Large intestine (tissue), 3 donors: ENCODE measurements around the gene PTPRN2. TPM values are rescaled to one million over a fixed set of nuclear protein-coding genes. Genes with fewer than 3 reads are reported as not detected.

Experiments
- DNase-seq, 2 donors: peaks; one replicate each; pipeline versions ENCODE4 v3.0.0 to v3.0.0-alpha.2; 2013
- H3K27ac ChIP-seq: one replicate; pipeline ENCODE4 v1.5.1; 2013; ENCODE audit warnings: low read length
- H3K27me3 ChIP-seq: 2 replicates; pipeline ENCODE4 v1.6.1; 2013; ENCODE audit warnings: low read length; ENCODE audit not compliant: control insufficient read depth, insufficient read depth
- H3K36me3 ChIP-seq: 2 replicates; pipeline ENCODE4 v1.6.1; 2013; ENCODE audit warnings: low read length; ENCODE audit not compliant: control insufficient read depth, insufficient read depth
- H3K4me1 ChIP-seq: one replicate; pipeline ENCODE4 v1.6.1; 2013; ENCODE audit warnings: low read length; ENCODE audit not compliant: control insufficient read depth, insufficient read depth
- H3K4me3 ChIP-seq: one replicate; pipeline ENCODE4 v1.5.1; 2013; ENCODE audit warnings: low read length
- H3K9me3 ChIP-seq: one replicate; pipeline ENCODE4 v1.6.1; 2013; ENCODE audit warnings: mild to moderate bottlenecking, low read depth, low read length, moderate library complexity; ENCODE audit not compliant: control insufficient read depth
- WGBS: methylation state at CpG from one replicate; pipeline ENCODE4 v1.1.5; 2013; ENCODE audit warnings: low lambda C conversion rate; ENCODE audit not compliant: insufficient coverage; 5-methylcytosine and 5-hydroxymethylcytosine counted together
- polyA plus RNA-seq: library from polyadenylated mRNA; unstranded; fragments of 120-200 nt; gene quantifications from one replicate; pipeline ENCODE4 v1.2.1, GENCODE V29; 2013

PTPRN2 gene
- polyA plus RNA-seq, 1 donor: 13.4 TPM

GRCh38 chr7:157526913-157527634 lies 1060.5 kb downstream of the PTPRN2 start:
- Histone ChIP-seq H3K4me1 (no peaks in the 10 kb centered on the region), H3K9me3 (no peaks in the 10 kb centered on the region), H3K36me3 (no peaks in the 10 kb centered on the region), H3K27me3 (no peaks in the 10 kb centered on the region), H3K4me3 (no peak overlapping the region), H3K27ac (no peak overlapping the region)
- WGBS: no CpG with 5 or more reads among the region's 23 CpGs
- DNase-seq: no peak

DNA sequence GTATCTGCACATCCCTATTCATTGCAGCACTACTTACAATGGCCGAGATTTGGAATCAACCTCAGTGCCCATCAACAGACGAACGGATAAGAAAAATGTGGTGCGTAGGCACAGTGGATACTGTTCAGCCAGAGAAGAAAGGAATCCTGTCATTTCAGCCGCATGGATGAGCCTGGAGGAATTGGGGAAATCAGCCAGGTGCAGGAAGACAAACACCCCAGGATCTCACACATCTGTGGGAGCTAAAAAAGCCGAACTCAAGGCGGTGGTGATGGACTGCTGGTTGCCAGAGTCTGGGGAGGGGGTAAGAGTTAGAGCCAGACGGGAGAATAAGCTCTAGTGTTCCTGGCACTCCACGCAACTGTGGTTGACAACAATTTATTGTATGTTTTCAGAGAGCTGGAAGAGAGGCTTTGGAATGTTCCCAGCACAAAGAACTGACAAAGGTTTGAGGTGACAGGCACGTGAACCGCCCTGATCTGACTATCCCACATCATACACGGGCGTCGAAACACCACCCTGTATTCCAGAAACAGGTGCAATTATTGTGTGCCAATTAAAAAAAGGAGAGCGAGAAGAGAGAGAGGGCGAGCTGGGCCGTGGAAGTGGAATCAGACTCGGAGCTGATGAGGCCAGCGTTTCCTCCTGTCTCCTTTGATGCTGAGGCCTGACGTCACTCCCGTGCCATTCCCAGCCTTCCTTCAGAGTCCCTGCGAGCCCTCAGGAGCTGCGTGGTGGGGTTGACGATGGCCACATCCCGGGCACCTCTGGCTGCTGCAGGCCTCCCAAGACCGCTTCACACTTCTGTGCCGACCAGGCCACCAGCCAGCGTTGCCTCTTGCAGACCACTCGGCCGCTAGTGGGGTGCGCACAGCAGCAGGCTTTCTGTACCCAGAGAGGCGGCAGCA lies 1061.4 kb downstream of the PTPRN2 start:
- Histone ChIP-seq H3K4me1 (no peaks in the 10 kb centered on the region), H3K36me3 (no peaks in the 10 kb centered on the region), H3K4me3 (no peak overlapping the region), H3K9me3 (no peaks in the 10 kb centered on the region), H3K27me3 (no peaks in the 10 kb centered on the region), H3K27ac (no peak overlapping the region)
- no peak for DNase-seq
- 40% methylated on average over 1 of the region's 32 CpGs for WGBS

DNA sequence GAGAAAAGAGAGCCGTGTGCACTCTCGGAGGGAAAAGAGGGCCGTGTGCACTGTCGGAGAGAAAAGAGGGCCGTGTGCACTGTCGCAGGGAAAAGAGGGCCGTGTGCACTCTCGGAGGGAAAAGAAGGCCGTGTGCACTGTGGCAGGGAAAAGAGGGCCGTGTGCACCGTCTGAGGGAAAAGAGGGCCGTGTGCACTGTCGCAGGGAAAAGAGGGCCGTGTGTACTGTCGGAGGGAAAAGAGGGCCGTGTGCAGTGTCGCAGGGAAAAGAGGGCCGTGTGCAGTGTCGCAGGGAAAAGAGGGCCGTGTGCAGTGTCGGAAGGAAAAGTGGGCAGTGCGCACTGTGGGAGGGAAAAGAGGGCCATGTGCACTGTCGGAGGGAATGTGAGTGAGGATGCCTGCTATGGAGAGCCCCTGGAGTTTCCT lies 1062.1 kb downstream of the PTPRN2 start:
- WGBS: 73% methylated on average over 3 of the region's 23 CpGs
- Histone ChIP-seq H3K27ac (no peak overlapping the region), H3K4me1 (no peaks in the 10 kb centered on the region), H3K4me3 (no peak overlapping the region), H3K36me3 (no peaks in the 10 kb centered on the region), H3K9me3 (no peaks in the 10 kb centered on the region), H3K27me3 (no peaks in the 10 kb centered on the region)
- DNase-seq: no peak

GRCh38 chr7:157524731-157525130 lies 1062.9 kb downstream of the PTPRN2 start:
- no peaks in the 10 kb centered on the region for H3K4me1 ChIP-seq
- H3K27me3 ChIP-seq: no peaks in the 10 kb centered on the region
- no peak overlapping the region for H3K4me3 ChIP-seq
- 100% methylated on average over 1 of the region's 1 CpG for WGBS
- DNase-seq: no peak
- H3K36me3 ChIP-seq: no peaks in the 10 kb centered on the region
- no peaks in the 10 kb centered on the region for H3K9me3 ChIP-seq
- H3K27ac ChIP-seq: no peak overlapping the region

DNA sequence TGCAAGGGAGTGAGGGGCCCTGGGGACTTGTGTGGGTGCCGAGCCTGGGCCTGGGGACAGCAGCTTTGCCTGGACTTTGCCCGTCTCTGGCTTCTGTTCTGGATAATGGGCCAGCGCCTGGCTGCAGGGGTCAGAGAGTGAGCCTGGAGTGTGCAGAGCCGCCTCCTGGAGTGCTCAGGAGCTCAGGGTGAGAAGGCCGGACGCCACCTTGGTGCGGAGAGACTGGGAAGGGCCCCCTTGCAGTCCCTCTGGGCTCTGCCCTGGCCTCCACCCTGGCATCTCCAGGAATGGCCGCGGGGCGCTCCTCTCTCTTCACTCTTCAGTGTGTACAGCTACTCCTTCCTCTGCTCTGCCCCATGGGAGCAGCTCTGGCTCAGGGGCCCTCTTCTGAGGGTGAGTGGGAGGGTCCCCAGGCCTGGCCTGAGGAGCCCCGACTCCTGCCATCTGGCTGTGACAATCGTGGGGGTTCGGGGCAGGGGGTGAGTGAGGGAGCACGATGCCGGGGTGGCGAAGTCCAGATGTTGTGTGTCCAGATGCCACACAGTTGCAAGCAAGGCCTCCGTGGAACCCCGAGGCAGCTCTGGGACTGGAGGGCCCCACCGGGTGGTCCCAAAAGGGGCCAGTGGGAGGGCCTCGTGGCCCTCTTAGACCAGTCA lies 1063.7 kb downstream of the PTPRN2 start:
- Histone ChIP-seq H3K4me3 (no peak overlapping the region), H3K27me3 (no peaks in the 10 kb centered on the region), H3K36me3 (no peaks in the 10 kb centered on the region), H3K27ac (no peak overlapping the region), H3K9me3 (no peaks in the 10 kb centered on the region), H3K4me1 (no peaks in the 10 kb centered on the region)
- DNase-seq: no peak
- WGBS: no CpG with 5 or more reads among the region's 20 CpGs

- Histone ChIP-seq H3K4me1 (no peaks in the 10 kb centered on the region), H3K4me3 (no peak overlapping the region), H3K27me3 (no peaks in the 10 kb centered on the region), H3K36me3 (no peaks in the 10 kb centered on the region), H3K9me3 (no peaks in the 10 kb centered on the region), H3K27ac (no peak overlapping the region)
- DNase-seq: no peak
- no CpG with 5 or more reads among the region's 13 CpGs for WGBS
These were observed 1064.3 kb downstream of the PTPRN2 start for GRCh38 chr7:157523371-157523765.

DNA sequence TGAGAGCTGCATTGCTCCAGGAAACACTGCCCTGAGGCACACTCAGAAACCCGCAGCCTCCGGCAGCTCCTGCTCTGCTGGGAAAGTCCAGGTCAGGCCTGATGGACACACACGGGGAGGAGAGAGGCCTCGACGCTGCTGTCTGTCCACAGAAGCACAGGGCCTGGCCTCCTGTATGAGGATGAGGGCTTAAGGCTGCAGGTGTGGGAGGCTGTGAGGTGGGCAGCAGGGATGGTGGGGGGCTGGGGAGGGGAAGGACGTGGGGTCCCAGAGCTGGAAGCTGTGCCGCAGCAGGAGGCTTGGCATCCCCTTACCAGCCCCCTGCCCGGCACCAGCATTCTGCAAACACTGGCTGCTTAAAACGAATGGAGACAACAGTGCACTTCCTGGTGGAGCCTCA lies 1064.7 kb downstream of the PTPRN2 start:
- H3K4me1 ChIP-seq: no peaks in the 10 kb centered on the region
- WGBS: no CpG with 5 or more reads among the region's 9 CpGs
- no peaks in the 10 kb centered on the region for H3K9me3 ChIP-seq
- no peak overlapping the region for H3K27ac ChIP-seq
- no peak overlapping the region for H3K4me3 ChIP-seq
- no peak for DNase-seq
- H3K36me3 ChIP-seq: no peaks in the 10 kb centered on the region
- H3K27me3 ChIP-seq: no peaks in the 10 kb centered on the region

DNA sequence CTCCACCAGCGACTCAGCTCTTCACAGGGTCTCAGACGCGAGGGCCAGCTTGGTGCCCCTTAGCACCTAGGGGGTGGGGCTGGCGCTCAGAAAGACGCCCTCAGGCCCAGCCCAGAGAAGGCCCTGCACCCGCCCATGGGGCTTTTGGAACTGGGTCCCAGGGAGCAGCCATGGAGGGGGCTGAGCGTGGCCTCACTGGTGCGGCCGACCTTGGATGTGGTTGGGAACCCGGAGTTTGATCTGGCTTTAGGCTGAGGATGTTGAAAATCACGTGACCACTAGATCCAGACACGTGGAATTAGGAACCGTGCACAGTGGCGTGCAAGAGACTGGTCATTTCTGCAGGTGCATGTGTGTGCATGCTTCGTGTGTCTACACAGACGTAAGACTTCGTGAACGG lies 1065.4 kb downstream of the PTPRN2 start:
- no peaks in the 10 kb centered on the region for H3K36me3 ChIP-seq
- WGBS: no CpG with 5 or more reads among the region's 18 CpGs
- no peak overlapping the region for H3K27ac ChIP-seq
- no peaks in the 10 kb centered on the region for H3K9me3 ChIP-seq
- H3K4me1 ChIP-seq: no peaks in the 10 kb centered on the region
- no peak overlapping the region for H3K4me3 ChIP-seq
- no peaks in the 10 kb centered on the region for H3K27me3 ChIP-seq
- DNase-seq: no peak

DNA sequence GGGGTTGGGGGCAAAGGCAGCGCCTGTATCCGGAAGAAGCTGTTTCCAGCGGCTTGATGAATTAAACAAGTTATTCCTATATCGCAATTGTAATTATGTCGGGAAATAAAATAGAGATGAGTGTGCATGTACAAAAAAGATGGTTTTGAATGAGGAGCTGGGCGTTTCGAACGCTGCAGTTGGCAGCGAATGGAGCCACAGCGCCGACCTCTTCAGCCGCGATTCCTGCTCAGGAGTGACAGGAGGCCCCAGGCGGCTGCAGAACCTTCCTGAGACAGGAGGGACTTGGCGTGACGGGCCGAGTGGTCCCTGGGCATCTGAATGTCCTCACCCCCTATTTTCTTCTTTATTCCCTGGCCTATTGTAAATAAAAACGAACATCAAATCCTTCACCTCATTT lies 1065.9 kb downstream of the PTPRN2 start:
- Histone ChIP-seq H3K4me1 (no peaks in the 10 kb centered on the region), H3K27ac (no peak overlapping the region), H3K36me3 (no peaks in the 10 kb centered on the region), H3K27me3 (no peaks in the 10 kb centered on the region), H3K9me3 (no peaks in the 10 kb centered on the region), H3K4me3 (no peak overlapping the region)
- 93% methylated on average over 4 of the region's 18 CpGs for WGBS
- DNase-seq: no peak

DNA sequence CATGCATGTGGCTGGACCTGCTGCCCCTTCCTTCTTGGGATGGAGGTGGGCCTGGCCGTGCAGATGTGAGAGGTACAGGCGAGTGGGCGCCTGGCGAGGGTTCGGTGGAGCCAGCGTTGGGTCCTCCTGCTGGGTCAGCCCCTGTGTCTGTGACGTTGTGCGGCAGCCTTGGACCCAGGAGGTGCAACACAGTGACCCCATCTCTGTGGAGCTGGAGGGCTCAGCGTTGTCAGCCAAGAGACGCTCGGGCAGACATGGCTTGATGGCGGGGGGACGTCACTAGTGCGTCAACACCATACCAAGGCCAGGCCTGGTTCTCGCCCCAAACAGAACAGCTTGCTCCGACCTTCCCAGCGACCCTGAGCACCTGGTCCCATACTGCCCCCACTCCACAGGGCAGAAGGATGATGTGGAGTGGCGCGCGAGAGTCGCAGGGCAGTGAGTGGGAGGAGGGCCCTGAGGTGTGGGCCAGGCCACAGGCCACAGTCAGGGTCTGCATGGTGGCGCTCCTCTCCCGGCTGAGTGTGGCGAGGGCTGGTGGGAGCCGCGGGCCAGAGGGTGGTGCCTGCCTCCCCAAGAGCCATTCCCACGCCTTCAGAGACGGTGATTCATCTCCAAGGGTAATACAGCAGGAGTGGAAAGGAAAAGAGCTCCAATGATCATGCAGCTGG lies 1066.4 kb downstream of the PTPRN2 start:
- Histone ChIP-seq H3K4me3 (no peak overlapping the region), H3K27ac (no peak overlapping the region), H3K4me1 (no peaks in the 10 kb centered on the region), H3K27me3 (no peaks in the 10 kb centered on the region), H3K9me3 (no peaks in the 10 kb centered on the region), H3K36me3 (no peaks in the 10 kb centered on the region)
- DNase-seq: no peak
- no CpG with 5 or more reads among the region's 28 CpGs for WGBS
